GM19238 (cell line): ENCODE data around the gene IL1F10.
A peak's percentile ranks its signal among the peaks of the same experiment; 100 is the strongest.
"Not testable (repeated sequence)": the region's sequence is repeated elsewhere in the genome, so short reads cannot be mapped to it uniquely, and the experiment has no call there.

Source experiments
- DNase-seq: peaks from one replicate; pipeline ENCODE4 v3.0.0; 2011; ENCODE audit warnings: low spot score; ENCODE audit not compliant: insufficient read length

Gene IL1F10

GRCh38 chr2:113080134-113080533, 12.4 kb downstream of the IL1F10 start:
- DNase-seq, result peak; percentile 25

- no peak for DNase-seq
Observed at GRCh38 chr2:113081488-113082210, 13.9 kb downstream of the IL1F10 start.

GRCh38 chr2:113083296-113083695, 15.5 kb downstream of the IL1F10 start:
- no peak for DNase-seq

GRCh38 chr2:113084249-113085000, 16.7 kb downstream of the IL1F10 start:
- no peak for DNase-seq

GRCh38 chr2:113085542-113085941, 17.8 kb downstream of the IL1F10 start:
- DNase-seq, result no peak

GRCh38 chr2:113088213-113088992, 20.6 kb downstream of the IL1F10 start:
- DNase-seq, result no peak

- DNase-seq, result no peak
Observed at GRCh38 chr2:113089916-113090315, 22.1 kb downstream of the IL1F10 start.

- no peak for DNase-seq
Observed at GRCh38 chr2:113091231-113091896, 23.6 kb downstream of the IL1F10 start.

- DNase-seq, result no peak
Observed at GRCh38 chr2:113092864-113093612, 25.3 kb downstream of the IL1F10 start.

GRCh38 chr2:113093613-113093977, 25.8 kb downstream of the IL1F10 start:
- DNase-seq, result no peak

- not testable (repeated sequence) for DNase-seq
Observed at GRCh38 chr2:113096306-113096705, 28.5 kb downstream of the IL1F10 start.

GRCh38 chr2:113096842-113097618, 29.3 kb downstream of the IL1F10 start:
- not testable (repeated sequence) for DNase-seq

- no peak for DNase-seq
Observed at GRCh38 chr2:113098041-113098440, 30.3 kb downstream of the IL1F10 start.

GRCh38 chr2:113098532-113098931, 30.8 kb downstream of the IL1F10 start:
- no peak for DNase-seq

- DNase-seq, result no peak
Observed at GRCh38 chr2:113102133-113102532, 34.4 kb downstream of the IL1F10 start.

GRCh38 chr2:113103277-113103676, 35.5 kb downstream of the IL1F10 start:
- DNase-seq, result no peak

GRCh38 chr2:113104054-113104611, 36.4 kb downstream of the IL1F10 start:
- no peak for DNase-seq

GRCh38 chr2:113105047-113105785, 37.4 kb downstream of the IL1F10 start:
- DNase-seq, result no peak

GRCh38 chr2:113111121-113111520, 43.4 kb downstream of the IL1F10 start:
- no peak for DNase-seq
